GM12878 (cell line): ENCODE data around the gene TRIM72. TPM values are rescaled to one million over a fixed set of nuclear protein-coding genes. Genes with fewer than 3 reads are reported as not detected.
A peak's percentile ranks its signal among the peaks of the same experiment; 100 is the strongest.

Experiments used
- ATAC-seq: fragments of 200-7000 bp; cut with Tn5 transposase; 3 replicates; pipeline ENCODE4 v1.9.1; 2020; ENCODE audit warnings: mild to moderate bottlenecking, moderate library complexity
- BruUV-seq: library from RNA; stranded (reverse); fragments of 400-500 nt; replicated peaks from 2 replicates; lab custom pipeline; 2021; lab: Mats Ljungman, UMichigan
- CTCF ChIA-PET: fragments of 300-600 bp; sonication (Branson Sonifier 250); formaldehyde crosslinking; extraction: SDS; loops from one replicate; lab custom pipeline; 2021; ENCODE audit warnings: inconsistent platforms; lab: Yijun Ruan, JAX
- POLR2A ChIA-PET: fragments of 350-600 bp; formaldehyde crosslinking; extraction: SDS; loops from one replicate; lab custom pipeline; 2021; ENCODE audit warnings: inconsistent platforms; lab: Charles Lee
- RAD21 ChIA-PET: fragments of 300-600 bp; sonication (Branson Sonifier 250); formaldehyde crosslinking; loops from one replicate; lab custom pipeline; 2023; ENCODE audit warnings: antibody characterized with exemption; ENCODE audit not compliant: unreplicated experiment; lab: Charles Lee
- SMC1A ChIA-PET: fragments of 300-600 bp; sonication (Branson Sonifier 250); formaldehyde crosslinking; loops from one replicate; lab custom pipeline; 2023; ENCODE audit not compliant: unreplicated experiment, uncharacterized antibody; lab: Charles Lee
- DNase-seq: peaks from one replicate; pipeline ENCODE4 v3.0.0-alpha.2; 2011; ENCODE audit warnings: low read depth, low spot score
- FAIRE-seq: peaks from 3 replicates; lab custom pipeline; 2011; peaks lifted over from hg19 to GRCh38; lab: Jason Lieb, UNC
- H2AFZ ChIP-seq: 2 replicates; pipeline ENCODE4 v1.6.0; 2011; ENCODE audit warnings: low read depth, low read length, control low read depth; ENCODE audit not compliant: control insufficient read depth
- H3K27ac ChIP-seq: 2 replicates; pipeline ENCODE4 v1.5.1; 2011; ENCODE audit warnings: control low read depth; ENCODE audit not compliant: control insufficient read depth, insufficient read depth
- H3K27me3 ChIP-seq, 2 experiments: replicated peaks in 1 of 2; 2 replicates each; pipeline versions ENCODE4 v1.6.0 to v1.6.1; 2011; ENCODE audit warnings: low read length in 1 of 2; ENCODE audit not compliant: control insufficient read depth in 2 of 2, insufficient read depth in 2 of 2
- H3K36me3 ChIP-seq, 2 experiments: 2 replicates each; pipeline ENCODE4 v1.5.1; 2011; ENCODE audit warnings: low read length in 1 of 2; ENCODE audit not compliant: control insufficient read depth in 2 of 2, insufficient read depth in 2 of 2
- H3K4me1 ChIP-seq: 2 replicates; pipeline ENCODE4 v1.6.1; 2011; ENCODE audit warnings: mild to moderate bottlenecking, low read length, moderate library complexity, mixed read lengths; ENCODE audit not compliant: control insufficient read depth, insufficient read depth
- H3K4me2 ChIP-seq: 2 replicates; pipeline ENCODE4 v1.6.0; 2011; ENCODE audit warnings: control low read depth; ENCODE audit not compliant: control insufficient read depth, insufficient read depth
- H3K4me3 ChIP-seq: fragments of 200-600 bp; sonication (generic); 2 replicates; pipeline ENCODE4 v1.5.1; 2016
- H3K79me2 ChIP-seq: 2 replicates; pipeline ENCODE4 v1.6.0; 2011; ENCODE audit warnings: low read length; ENCODE audit not compliant: control insufficient read depth, insufficient read depth
- H3K9ac ChIP-seq: 2 replicates; pipeline ENCODE4 v1.8.0; 2011; ENCODE audit warnings: low read length, control low read depth, mixed read lengths; ENCODE audit not compliant: control insufficient read depth, insufficient read depth
- H3K9me3 ChIP-seq: replicated peaks from 3 replicates; pipeline ENCODE4 v1.5.1; 2011; ENCODE audit warnings: mild to moderate bottlenecking, low read length; ENCODE audit not compliant: control insufficient read depth, insufficient read depth
- H4K20me1 ChIP-seq: 2 replicates; pipeline ENCODE4 v1.6.0; 2011; ENCODE audit not compliant: control insufficient read depth, insufficient read depth
- BHLHE40 ChIP-seq, 2 experiments: fragments of 450-650 bp in 1 of 2; IDR thresholded peaks; 2 replicates each; pipeline ENCODE4 v1.6.1; 2011 to 2017; ENCODE audit warnings: low read depth in 2 of 2, borderline replicate concordance in 1 of 2, improper control_type of control experiment in 1 of 2, low read length in 1 of 2, mild to moderate bottlenecking in 1 of 2
- ESRRA ChIP-seq: IDR thresholded peaks from 2 replicates; pipeline ENCODE4 v1.6.1; 2012; ENCODE audit warnings: mild to moderate bottlenecking, low read length, improper control_type of control experiment
- SUZ12 ChIP-seq: fragments of 200-600 bp; sonication (generic); IDR thresholded peaks from one replicate; pipeline ENCODE4 v1.6.1; 2018; ENCODE audit warnings: antibody characterized with exemption, mild to moderate bottlenecking; ENCODE audit not compliant: unreplicated experiment
- WGBS: methylation state at CpG from one replicate; pipeline ENCODE4 v1.1.6; 2016; ENCODE audit warnings: low lambda C conversion rate; ENCODE audit not compliant: insufficient replicate concordance, insufficient coverage; ENCODE audit errors: missing lambda C conversion rate; 5-methylcytosine and 5-hydroxymethylcytosine counted together
- in situ Hi-C: fragments of 300-500 bp; cut with MboI; formaldehyde crosslinking; loops from 9 replicates; pipeline ENCODE4 v1.14.3; 2018; ENCODE audit warnings: mixed read lengths
- intact Hi-C: fragments of 100-400 bp; cut with micrococcal nuclease; formaldehyde crosslinking; loops from one replicate; pipeline ENCODE4 v1.14.2; 2022; ENCODE audit not compliant: unreplicated experiment
- polyA plus RNA-seq, 11 experiments: library from polyadenylated mRNA; depleted of rRNA in 4 of 11; unstranded in 6 of 11; stranded (reverse) in 5 of 11; fragments of >200 nt; fragmentation: Nextera tagmentation in 4 of 11; fragmentation: Illumina TruSeq in 1 of 11; extraction: Ambion mirVana in 4 of 11; extraction: Trizol in 1 of 11; gene quantifications; 1 replicate in 1 of 11; 2 replicates in 10 of 11; pipeline versions ENCODE4 v1.2.1 to v1.2.3, GENCODE V29; 2011 to 2016; ENCODE audit warnings: inconsistent platforms in 2 of 11, missing spikeins in 2 of 11, low read depth in 1 of 11
- total RNA-seq, 4 experiments: library from RNA; depleted of rRNA in 3 of 4; stranded (reverse); fragments of >200 nt in 3 of 4; fragmentation: Illumina TruSeq in 1 of 4; extraction: Trizol in 1 of 4; gene quantifications; 2 replicates each; pipeline versions ENCODE4 v1.2.1 to v1.2.3, GENCODE V29; 2013 to 2021
- TF ChIP-seq, protein P1 (sequence below): fragments of 450-650 bp; IDR thresholded peaks from 2 replicates; pipeline ENCODE4 v1.6.1; 2016; ENCODE audit warnings: mild to moderate bottlenecking

TRIM72 gene
- total and polyA plus RNA-seq, 10 of the 15 experiments (the other 5 are each of a cell fraction or from before 2014, with no cell fraction given) = 0.03 to 1.2 (median 0.23) TPM; not detected in 1

- Histone ChIP-seq H3K79me2 (no peaks in the 10 kb centered on the region), H2AFZ (no peak overlapping the region), H3K4me3 (peak overlapping the region; percentile 24; the same call in 1 of the 2 replicates), H3K27me3 (peaks cover 14 to 18% of the 10 kb centered on the region in 2 experiments), H3K9me3 (no peaks in the 10 kb centered on the region), H3K9ac (no peak overlapping the region), H3K4me2 (peak overlapping the region; percentile 64), H3K27ac (no peak overlapping the region), H3K4me1 (peaks cover 14% of the 10 kb centered on the region), H3K36me3 (no peaks in the 10 kb centered on the region), H4K20me1 (no peaks in the 10 kb centered on the region)
- ChIA-PET SMC1A (no interaction called here), POLR2A (interaction anchor here (0.6 kb wide), 1 partner anchor 119 kb away, joined by 3 read pairs; no protein-coding TSS in a partner anchor), RAD21 (interaction anchor here (0.6 to 1.0 kb wide), 2 partner anchors 170 to 183 kb away, joined by 3 to 5 read pairs; no protein-coding TSS in a partner anchor), CTCF (interaction anchor here (0.7 kb wide), 1 partner anchor 26 kb away, joined by 3 read pairs; no protein-coding TSS in a partner anchor)
- FAIRE-seq = no peak
- in situ Hi-C loops (no loop called here), intact Hi-C loops (no loop called here)
- no TSS peak for BruUV-seq
- WGBS = 8% methylated on average over 52 of the region's 63 CpGs
- peak; percentile 58 for ATAC-seq
- TF ChIP-seq SUZ12 (peak; percentile 34), ESRRA (no peak), BHLHE40 (IDR thresholded peaks at IDR 0.05; ENCODE audit: borderline replicate concordance in 1 of 2, low read depth in 2 of 2, low read length in 1 of 2) (0 out of 4 replicates have a peak, but pooled peaks of 1 of the 2 experiments have one; percentile 22)
- TF ChIP-seq, protein P1, sequence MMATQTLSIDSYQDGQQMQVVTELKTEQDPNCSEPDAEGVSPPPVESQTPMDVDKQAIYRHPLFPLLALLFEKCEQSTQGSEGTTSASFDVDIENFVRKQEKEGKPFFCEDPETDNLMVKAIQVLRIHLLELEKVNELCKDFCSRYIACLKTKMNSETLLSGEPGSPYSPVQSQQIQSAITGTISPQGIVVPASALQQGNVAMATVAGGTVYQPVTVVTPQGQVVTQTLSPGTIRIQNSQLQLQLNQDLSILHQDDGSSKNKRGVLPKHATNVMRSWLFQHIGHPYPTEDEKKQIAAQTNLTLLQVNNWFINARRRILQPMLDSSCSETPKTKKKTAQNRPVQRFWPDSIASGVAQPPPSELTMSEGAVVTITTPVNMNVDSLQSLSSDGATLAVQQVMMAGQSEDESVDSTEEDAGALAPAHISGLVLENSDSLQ = 0 out of 2 replicates have a peak, but pooled peaks have one; percentile 16
- DNase-seq = no peak
Observed at GRCh38 chr16:31215287-31216162, 1.6 kb downstream of the TRIM72 start.
